K562 (cell line): ENCODE results near the gene SEMA3F. TPM values are rescaled to one million over a fixed set of nuclear protein-coding genes. Genes with fewer than 3 reads are reported as not detected.

Experiments
- ATAC-seq: fragments of 200-7000 bp; cut with Tn5 transposase; 3 replicates; pipeline ENCODE4 v1.9.1; 2020; ENCODE audit warnings: moderate library complexity
- Bru-seq: library from RNA; stranded (reverse); fragments of 400-500 nt; gene quantifications from one replicate; lab custom pipeline; 2021; lab: Mats Ljungman, UMichigan
- BruChase-seq, 2 experiments: library from RNA; stranded (reverse); fragments of 400-500 nt; gene quantifications; one replicate each; lab custom pipeline; 2021; lab: Mats Ljungman, UMichigan
- BruUV-seq: library from RNA; stranded (reverse); fragments of 400-500 nt; replicated peaks from 2 replicates; lab custom pipeline; 2021; lab: Mats Ljungman, UMichigan
- CTCF ChIA-PET: fragments of 300-600 bp; formaldehyde crosslinking; extraction: SDS; loops from one replicate; lab custom pipeline; 2021; ENCODE audit warnings: low intra/inter-chr PET ratio; lab: Yijun Ruan, JAX
- POLR2A ChIA-PET: fragments of 300-600, 350-650 bp; sonication (Branson Sonifier 250); formaldehyde crosslinking; extraction: SDS; loops from one replicate; lab custom pipeline; 2021; ENCODE audit warnings: antibody characterized with exemption, inconsistent platforms; lab: Yijun Ruan, JAX
- DNase-seq, 4 experiments: peaks; one replicate each; pipeline versions ENCODE4 v3.0.0 to v3.0.0-alpha.2; 2011 to 2018; ENCODE audit warnings: low spot score in 3 of 4, mixed read lengths in 3 of 4; ENCODE audit errors: extremely low read depth in 1 of 4
- FAIRE-seq: peaks from 2 replicates; lab custom pipeline; 2011; peaks lifted over from hg19 to GRCh38; lab: Jason Lieb, UNC
- H2AFZ ChIP-seq: 2 replicates; pipeline ENCODE4 v1.6.0; 2011; ENCODE audit warnings: low read depth, low read length, control low read depth, inconsistent platforms
- H3K27ac ChIP-seq: fragments of 200-600 bp; 3 replicates; pipeline ENCODE4 v1.8.0; 2011; ENCODE audit warnings: low read depth, mild to moderate bottlenecking, control low read depth, inconsistent platforms, low read length, moderate library complexity, mixed read lengths; ENCODE audit errors: extremely low read depth
- H3K27me3 ChIP-seq, 2 experiments: fragments of 300-600 bp in 1 of 2; 2 replicates in 1 of 2; 3 replicates in 1 of 2; pipeline versions ENCODE4 v1.6.0 to v1.8.0; 2011; ENCODE audit warnings: inconsistent platforms in 2 of 2, low read length in 2 of 2, mild to moderate bottlenecking in 1 of 2, mixed read lengths in 1 of 2, moderate library complexity in 1 of 2; ENCODE audit not compliant: control insufficient read depth in 2 of 2, insufficient read depth in 2 of 2
- H3K36me3 ChIP-seq: fragments of 300-600 bp; 3 replicates; pipeline ENCODE4 v1.8.0; 2011; ENCODE audit warnings: mild to moderate bottlenecking, low read length, inconsistent platforms; ENCODE audit not compliant: control insufficient read depth, insufficient read depth
- H3K4me1 ChIP-seq, 2 experiments: fragments of 200-600 bp in 1 of 2; replicated peaks in 1 of 2; 2 replicates in 1 of 2; 3 replicates in 1 of 2; pipeline versions ENCODE4 v1.5.1 to v1.8.0; 2011; ENCODE audit warnings: inconsistent platforms in 2 of 2, low read length in 2 of 2, mild to moderate bottlenecking in 1 of 2, mixed read lengths in 1 of 2, moderate library complexity in 1 of 2; ENCODE audit not compliant: control insufficient read depth in 2 of 2, insufficient read depth in 2 of 2
- H3K4me2 ChIP-seq: 2 replicates; pipeline ENCODE4 v1.6.1; 2011; ENCODE audit warnings: low read length, control low read depth, inconsistent platforms, mixed read lengths; ENCODE audit not compliant: insufficient read depth
- H3K4me3 ChIP-seq: fragments of 200-600 bp; sonication (generic), shearing (Covaris generic); 2 replicates; pipeline ENCODE4 v1.5.1; 2016; ENCODE audit warnings: control low read depth, inconsistent platforms
- H3K79me2 ChIP-seq: fragments of 200-600 bp; 3 replicates; pipeline ENCODE4 v1.8.0; 2011; ENCODE audit warnings: low read length, inconsistent platforms; ENCODE audit not compliant: control insufficient read depth, insufficient read depth
- H3K9ac ChIP-seq, 2 experiments: 2 replicates each; pipeline versions ENCODE4 v1.6.0 to v1.6.1; 2011; ENCODE audit warnings: low read depth in 2 of 2, low read length in 2 of 2, control low read depth in 1 of 2, inconsistent platforms in 1 of 2, mild to moderate bottlenecking in 1 of 2, mixed read lengths in 1 of 2; ENCODE audit not compliant: insufficient read depth in 1 of 2
- H3K9me1 ChIP-seq: one replicate; pipeline ENCODE4 v1.6.0; 2011; ENCODE audit warnings: inconsistent platforms, mild to moderate bottlenecking, low read length, moderate library complexity; ENCODE audit not compliant: control insufficient read depth, insufficient read depth
- H3K9me3 ChIP-seq: replicated peaks from 2 replicates; pipeline ENCODE4 v1.5.1; 2011; ENCODE audit warnings: low read depth, low read length, inconsistent platforms; ENCODE audit not compliant: control insufficient read depth, insufficient read depth
- H4K20me1 ChIP-seq: replicated peaks from 2 replicates; pipeline ENCODE4 v1.6.1; 2011; ENCODE audit warnings: low read length, inconsistent platforms, mixed read lengths; ENCODE audit not compliant: control insufficient read depth, insufficient read depth
- ASH1L ChIP-seq: fragments of 450-650 bp; IDR thresholded peaks from 2 replicates; pipeline ENCODE4 v1.6.1; 2018; ENCODE audit warnings: borderline replicate concordance, mild to moderate bottlenecking, low read depth; ENCODE audit not compliant: partially characterized antibody
- ATF3 ChIP-seq, 2 experiments: fragments of 450-650 bp in 1 of 2; sonication (generic) in 1 of 2; formaldehyde crosslinking in 1 of 2; IDR thresholded peaks in 1 of 2; conservative IDR thresholded peaks in 1 of 2; 2 replicates each; pipeline versions ENCODE4 v1.6.1 to v1.8.1; 2016 to 2023; ENCODE audit warnings: mild to moderate bottlenecking in 2 of 2, moderate library complexity in 2 of 2, inconsistent platforms in 1 of 2, missing genetic modification reagents in 1 of 2
- CTBP1 ChIP-seq: fragments of 450-650 bp; IDR thresholded peaks from 2 replicates; pipeline ENCODE4 v1.6.1; 2016; ENCODE audit warnings: borderline replicate concordance
- NFXL1 ChIP-seq: fragments of 450-650 bp; formaldehyde crosslinking; IDR thresholded peaks from 2 replicates; pipeline ENCODE4 v1.4.0; 2021; ENCODE audit warnings: mild to moderate bottlenecking
- TCF7L2 ChIP-seq: fragments of 150-350 bp; IDR thresholded peaks from 2 replicates; pipeline ENCODE4 v1.6.1; 2016; ENCODE audit warnings: low read depth, mild to moderate bottlenecking, low read length, moderate library complexity
- TCFL5 ChIP-seq: fragments of 250-450 bp; sonication (Bioruptor Pico); conservative IDR thresholded peaks from 2 replicates; pipeline ENCODE4 v1.6.1; 2021; ENCODE audit warnings: mild to moderate bottlenecking, moderate library complexity, matching md5 sums
- VEZF1 ChIP-seq: fragments of 200-800 bp; sonication (Bioruptor generic); IDR thresholded peaks from 2 replicates; pipeline ENCODE4 v1.6.1; 2017; ENCODE audit warnings: missing genetic modification characterization, missing compliant biosample characterization
- WGBS: fragments of 100-300 bp; shearing (Covaris generic); methylation state at CpG from one replicate; pipeline ENCODE4 v1.1.6; 2016; ENCODE audit warnings: low coverage, mixed read lengths; ENCODE audit not compliant: insufficient coverage; ENCODE audit errors: missing lambda C conversion rate; 5-methylcytosine and 5-hydroxymethylcytosine counted together
- in situ Hi-C: fragments of 300-500 bp; cut with MboI; formaldehyde crosslinking; loops from 4 replicates; pipeline ENCODE4 v1.15.0; 2018; ENCODE audit warnings: inconsistent platforms, mixed read lengths
- intact Hi-C: fragments of 100-400 bp; cut with micrococcal nuclease; formaldehyde crosslinking; loops from 2 replicates; pipeline ENCODE4 v1.14.2; 2022
- long read RNA-seq, 3 experiments: library from polyadenylated mRNA in 2 of 3; library from RNA in 1 of 3; unstranded in 2 of 3; stranded (forward) in 1 of 3; transcript quantifications; one replicate each; pipeline ENCODE4 v2.0.0, GENCODE V29; 2019 to 2022
- polyA minus RNA-seq, 3 experiments: library from RNA; depleted of rRNA, polyadenylated mRNA; stranded (reverse); fragments of >200 nt; gene quantifications; 2 replicates each; pipeline ENCODE4 v1.2.3, GENCODE V29; 2011
- polyA plus RNA-seq, 8 experiments: library from polyadenylated mRNA; depleted of rRNA in 4 of 8; stranded (reverse) in 5 of 8; unstranded in 3 of 8; fragments of >200 nt; fragmentation: Nextera tagmentation in 2 of 8; fragmentation: Illumina TruSeq in 1 of 8; extraction: Ambion mirVana in 2 of 8; extraction: Trizol in 1 of 8; gene quantifications; 2 replicates each; pipeline versions ENCODE4 v1.2.1 to v1.2.3, GENCODE V29; 2011 to 2014; ENCODE audit warnings: inconsistent platforms in 1 of 8, missing spikeins in 1 of 8
- total RNA-seq, 7 experiments: library from RNA; depleted of rRNA in 6 of 7; stranded (reverse); fragments of >200 nt in 6 of 7; fragmentation: Illumina TruSeq in 2 of 7; extraction: Trizol in 2 of 7; gene quantifications; 2 replicates each; pipeline versions ENCODE4 v1.2.1 to v1.2.3, GENCODE V29; 2011 to 2021; ENCODE audit warnings: low replicate concordance in 1 of 7
- TF ChIP-seq, protein P1 (sequence below): IDR thresholded peaks from 2 replicates; pipeline ENCODE4 v1.6.1; 2011; ENCODE audit warnings: borderline replicate concordance, low read depth, mild to moderate bottlenecking, moderate library complexity, low read length; ENCODE audit not compliant: insufficient read depth, poor library complexity, severe bottlenecking

SEMA3F gene
- total RNA-seq (2011; cell fraction: chromatin; rRNA removed; ENCODE audit: low replicate concordance), result 6.4 and 18.2 TPM in 2 replicates
- total RNA-seq (2011; cell fraction: nucleolus; rRNA removed), result 15.1 and 18.5 TPM in 2 replicates
- 8.9 and 11.7 TPM in 2 replicates for total RNA-seq (2011; cell fraction: nucleoplasm; rRNA removed)
- total RNA-seq (2014; rRNA removed) (2.0 and 2.3 TPM in 2 replicates), total RNA-seq (2014; rRNA removed; fragmentation: Illumina TruSeq; extraction: Trizol) (0.54 and 0.58 TPM in 2 replicates), total RNA-seq (2015; rRNA removed; fragmentation: Illumina TruSeq; extraction: Trizol) (0.45 and 0.76 TPM in 2 replicates), total RNA-seq (2021) (2.6 and 3.0 TPM in 2 replicates), polyA plus RNA-seq (2011; rRNA removed) (2.6 and 3.8 TPM in 2 replicates), polyA plus RNA-seq (2014; fragmentation: Illumina TruSeq; extraction: Trizol) (1.5 and 1.7 TPM in 2 replicates), polyA plus RNA-seq (2014; fragmentation: Nextera tagmentation; extraction: Ambion mirVana) (not detected), polyA plus RNA-seq (2014; rRNA removed) (1.2 and 2.7 TPM in 2 replicates), polyA minus RNA-seq (2011; rRNA and poly(A)+ RNA removed) (2.7 and 4.2 TPM in 2 replicates), Bru-seq, nascent RNA (percentile 47 among the genes with signal in this experiment), BruChase-seq, experiment 1, labeled RNA remaining after a 2-hour chase (percentile 34 among the genes with signal in this experiment), BruChase-seq, experiment 2, labeled RNA remaining after a 6-hour chase (percentile 34 among the genes with signal in this experiment)
- polyA plus RNA-seq (2011; cell fraction: cytosol; rRNA removed), result 3.4 and 4.9 TPM in 2 replicates
- 11.8 and 13.0 TPM in 2 replicates for polyA plus RNA-seq (2011; cell fraction: nucleus; rRNA removed)
- polyA plus RNA-seq (2012), result 1.2 and 2.0 TPM in 2 replicates
- polyA minus RNA-seq (2011; cell fraction: cytosol; rRNA and poly(A)+ RNA removed), result 7.0 and 15.3 TPM in 2 replicates
- 6.1 and 8.2 TPM in 2 replicates for polyA minus RNA-seq (2011; cell fraction: nucleus; rRNA and poly(A)+ RNA removed)
- long read RNA-seq, experiment 1, partial matches to known transcripts, result 2 of 3 reads
- long read RNA-seq, experiment 1, other reads (novel, unspliced or antisense), result 0 of 3 reads
- long read RNA-seq, experiment 2, partial matches to known transcripts, result 0 of 2 reads
- long read RNA-seq, experiment 2, other reads (novel, unspliced or antisense), result 2 of 2 reads
- long read RNA-seq, experiment 3, result 0 reads

DNA sequence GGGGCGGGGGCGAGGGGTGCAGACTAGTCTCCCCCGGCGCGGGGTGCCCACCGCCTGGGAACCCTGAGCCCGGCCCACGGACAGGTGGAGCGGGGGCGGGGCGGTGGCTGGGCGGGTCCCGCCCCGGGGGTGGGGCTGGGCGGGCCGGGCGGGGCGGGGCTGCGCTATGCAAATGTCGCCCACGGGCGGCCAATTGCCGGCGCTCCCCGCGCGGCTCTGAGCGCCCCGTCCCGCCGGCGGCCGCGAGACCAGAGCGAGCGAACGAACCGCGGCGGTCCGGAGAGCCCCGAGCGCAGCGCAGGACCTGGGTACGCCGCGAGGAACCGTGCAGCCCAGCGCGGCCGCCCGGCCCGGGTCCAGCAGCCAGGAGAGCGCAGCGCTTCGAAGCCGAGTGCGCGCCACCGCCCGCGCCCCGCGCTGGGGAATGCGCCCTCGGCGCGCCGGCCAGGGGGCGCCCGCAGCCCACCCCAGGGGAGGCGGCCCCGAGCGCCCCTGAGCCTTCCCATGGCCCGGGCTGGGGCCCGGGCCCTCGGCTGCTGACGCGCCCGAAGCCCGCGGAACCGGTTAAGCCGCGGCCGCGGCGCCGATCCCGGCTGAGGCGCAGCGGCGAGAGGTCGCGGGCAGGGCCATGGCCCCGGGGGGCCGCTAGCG lies at the start of gene SEMA3F:
SEMA3F (plus strand) TSS at position 485 of the 651 bp plus-strand sequence. CDS start 4,299 bp downstream, outside the sequence.
- FAIRE-seq, result no peak
- intact Hi-C loops, result loop anchor here (1.0 to 2.0 kb wide), 2 partner anchors 34 kb away; no protein-coding TSS in a partner anchor
- no peaks in the 10 kb centered on the region; the same call in 2 of the 3 replicates for H3K79me2 ChIP-seq
- no peaks in the 10 kb centered on the region for H3K36me3 ChIP-seq
- H3K9me3 ChIP-seq, result no peaks in the 10 kb centered on the region
- peak; percentile 74 to 92 (median 92) for DNase-seq
- H3K9ac ChIP-seq, result peak within 1 kb of the TSS; percentile 34 to 90; a peak in 3 of 4 replicates
- in situ Hi-C loops, result no loop called here
- H2AFZ ChIP-seq, result peak within 1 kb of the TSS; percentile 40; the same call in 1 of the 2 replicates
- H3K4me3 ChIP-seq, result peak within 1 kb of the TSS; percentile 49
- no peaks in the 10 kb centered on the region for H3K27me3 ChIP-seq
- ATAC-seq, result peak; percentile 91
- peaks cover 0 to 42% of the 10 kb centered on the region in 2 experiments; a peak in 3 of 5 replicates for H3K4me1 ChIP-seq
- peak within 1 kb of the TSS; percentile 60 for H3K4me2 ChIP-seq
- no TSS peak for BruUV-seq
- H3K27ac ChIP-seq, result no peak within 1 kb of the TSS
- no peaks in the 10 kb centered on the region for H3K9me1 ChIP-seq
- WGBS, result no CpG with 5 or more reads among the region's 98 CpGs
- POLR2A ChIA-PET, result no interaction called here
- H4K20me1 ChIP-seq, result no peaks in the 10 kb centered on the region
- CTCF ChIA-PET, result interaction anchor here (0.9 to 1.2 kb wide), 2 partner anchors 34 to 35 kb away, joined by 5 to 8 read pairs; no protein-coding TSS in a partner anchor
- TF ChIP-seq VEZF1 (CRISPR knock-in tag) (peak; percentile 46; the same call in 1 of the 2 replicates), TCF7L2 (no peak), ASH1L (no peak), CTBP1 (peak; percentile 83), ATF3 (IDR thresholded peaks at IDR 0.05) (no peak), ATF3 (CRISPR knock-in tag; conservative IDR thresholded peaks at IDR 0.05) (no peak), TCFL5 (CRISPR knock-in tag) (no peak), NFXL1 (no peak)
- TF ChIP-seq, protein P1, sequence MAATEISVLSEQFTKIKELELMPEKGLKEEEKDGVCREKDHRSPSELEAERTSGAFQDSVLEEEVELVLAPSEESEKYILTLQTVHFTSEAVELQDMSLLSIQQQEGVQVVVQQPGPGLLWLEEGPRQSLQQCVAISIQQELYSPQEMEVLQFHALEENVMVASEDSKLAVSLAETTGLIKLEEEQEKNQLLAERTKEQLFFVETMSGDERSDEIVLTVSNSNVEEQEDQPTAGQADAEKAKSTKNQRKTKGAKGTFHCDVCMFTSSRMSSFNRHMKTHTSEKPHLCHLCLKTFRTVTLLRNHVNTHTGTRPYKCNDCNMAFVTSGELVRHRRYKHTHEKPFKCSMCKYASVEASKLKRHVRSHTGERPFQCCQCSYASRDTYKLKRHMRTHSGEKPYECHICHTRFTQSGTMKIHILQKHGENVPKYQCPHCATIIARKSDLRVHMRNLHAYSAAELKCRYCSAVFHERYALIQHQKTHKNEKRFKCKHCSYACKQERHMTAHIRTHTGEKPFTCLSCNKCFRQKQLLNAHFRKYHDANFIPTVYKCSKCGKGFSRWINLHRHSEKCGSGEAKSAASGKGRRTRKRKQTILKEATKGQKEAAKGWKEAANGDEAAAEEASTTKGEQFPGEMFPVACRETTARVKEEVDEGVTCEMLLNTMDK, result peak; percentile 35
